ENCODE results near the gene UBR3.

- TF ChIP-seq, protein P1, sequence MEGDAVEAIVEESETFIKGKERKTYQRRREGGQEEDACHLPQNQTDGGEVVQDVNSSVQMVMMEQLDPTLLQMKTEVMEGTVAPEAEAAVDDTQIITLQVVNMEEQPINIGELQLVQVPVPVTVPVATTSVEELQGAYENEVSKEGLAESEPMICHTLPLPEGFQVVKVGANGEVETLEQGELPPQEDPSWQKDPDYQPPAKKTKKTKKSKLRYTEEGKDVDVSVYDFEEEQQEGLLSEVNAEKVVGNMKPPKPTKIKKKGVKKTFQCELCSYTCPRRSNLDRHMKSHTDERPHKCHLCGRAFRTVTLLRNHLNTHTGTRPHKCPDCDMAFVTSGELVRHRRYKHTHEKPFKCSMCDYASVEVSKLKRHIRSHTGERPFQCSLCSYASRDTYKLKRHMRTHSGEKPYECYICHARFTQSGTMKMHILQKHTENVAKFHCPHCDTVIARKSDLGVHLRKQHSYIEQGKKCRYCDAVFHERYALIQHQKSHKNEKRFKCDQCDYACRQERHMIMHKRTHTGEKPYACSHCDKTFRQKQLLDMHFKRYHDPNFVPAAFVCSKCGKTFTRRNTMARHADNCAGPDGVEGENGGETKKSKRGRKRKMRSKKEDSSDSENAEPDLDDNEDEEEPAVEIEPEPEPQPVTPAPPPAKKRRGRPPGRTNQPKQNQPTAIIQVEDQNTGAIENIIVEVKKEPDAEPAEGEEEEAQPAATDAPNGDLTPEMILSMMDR (conservative IDR thresholded peaks at IDR 0.05; ENCODE audit: low read depth, low read length), result no peak
- no peak for TF ChIP-seq EZH2 (IDR thresholded peaks at IDR 0.05; ENCODE audit: borderline replicate concordance, low read depth, low read length, poor library complexity, severe bottlenecking)
Measured at GRCh38 chr2:169964740-169965139, 137.5 kb downstream of the UBR3 start.

Measured in A673 (cell line).